Retinal pigment epithelial cell (primary cell): ENCODE data around the gene ZNF549.

Experiments
- DNase-seq: peaks from one replicate; pipeline ENCODE4 v3.0.0-alpha.2; 2010; ENCODE audit warnings: low read depth
- H3K4me3 ChIP-seq: 2 replicates; pipeline ENCODE4 v1.5.1; 2011; ENCODE audit warnings: mild to moderate bottlenecking, low read length, control low read depth, moderate library complexity
- CTCF ChIP-seq: conservative IDR thresholded peaks from 2 replicates; pipeline ENCODE4 v1.5.1; 2011; ENCODE audit warnings: low read depth, low read length, control low read depth, inconsistent platforms

Gene ZNF549

GRCh38 chr19:57559008-57559403 lies 31.9 kb downstream of the ZNF549 start:
- DNase-seq = no peak
- peak overlapping the region; percentile 92 for H3K4me3 ChIP-seq
- no peak for TF ChIP-seq CTCF

DNA sequence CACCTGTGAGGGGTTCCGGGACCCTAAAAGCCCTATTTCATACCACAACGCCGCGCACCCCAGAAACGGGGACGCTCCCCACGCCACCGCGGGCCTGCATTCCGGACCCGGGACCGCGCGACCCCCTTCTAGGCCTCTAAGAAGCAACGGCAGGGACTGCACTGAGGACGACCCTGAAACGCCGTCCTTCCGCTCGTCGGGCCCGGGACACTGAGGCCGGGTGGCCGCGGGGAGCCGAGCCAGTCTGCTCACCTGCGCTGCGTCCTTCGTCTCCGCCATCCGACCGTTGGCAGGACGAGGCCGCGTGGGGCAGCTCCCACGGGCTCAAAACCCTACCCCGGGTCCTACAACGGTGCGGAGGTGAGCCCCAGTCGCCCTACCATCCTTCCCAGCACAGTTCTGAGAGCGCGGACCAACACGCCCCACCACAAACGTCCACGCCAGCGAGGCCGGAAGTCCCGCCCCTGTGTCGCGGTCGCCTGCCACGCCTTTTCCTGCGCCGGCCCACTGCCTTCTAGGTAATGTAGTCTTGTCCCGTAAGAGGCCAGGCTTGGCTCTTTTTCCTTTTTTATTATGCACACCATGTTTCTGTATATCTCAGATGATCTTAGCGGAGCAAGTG lies 32.4 kb downstream of the ZNF549 start, which contains the start of gene ZNF550:
TSS of gene ZNF550 (minus strand) at position 460 of the 622 bp plus-strand sequence. CDS start at position 279, 181 bp downstream.
- peak; percentile 64 for DNase-seq
- TF ChIP-seq CTCF = no peak
- H3K4me3 ChIP-seq = peak within 1 kb of the TSS; percentile 92

GRCh38 chr19:57560049-57560491 lies 32.9 kb downstream of the ZNF549 start:
- TF ChIP-seq CTCF = no peak
- no peak for DNase-seq
- peak overlapping the region; percentile 92 for H3K4me3 ChIP-seq

DNA sequence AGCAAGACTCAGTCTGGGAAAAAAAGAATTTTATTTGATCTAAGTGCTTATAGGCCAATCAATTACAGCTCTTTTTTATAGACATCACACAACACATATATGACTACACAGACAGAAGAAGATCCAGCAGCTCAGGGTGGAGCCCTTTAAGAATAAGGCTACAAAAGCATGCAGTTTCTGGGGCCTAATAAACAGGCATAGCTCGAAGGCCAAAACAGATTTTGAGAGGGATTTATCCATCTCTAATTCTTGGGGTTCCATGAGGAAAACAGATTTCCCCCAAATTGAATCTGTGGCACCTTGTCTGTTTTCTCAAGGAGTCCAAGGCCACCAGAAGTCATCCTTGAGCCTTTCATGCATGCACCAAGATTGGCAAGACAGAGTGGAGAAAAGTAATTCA lies 36.4 kb downstream of the ZNF549 start:
- H3K4me3 ChIP-seq = no peak overlapping the region
- TF ChIP-seq CTCF = no peak
- DNase-seq = no peak

DNA sequence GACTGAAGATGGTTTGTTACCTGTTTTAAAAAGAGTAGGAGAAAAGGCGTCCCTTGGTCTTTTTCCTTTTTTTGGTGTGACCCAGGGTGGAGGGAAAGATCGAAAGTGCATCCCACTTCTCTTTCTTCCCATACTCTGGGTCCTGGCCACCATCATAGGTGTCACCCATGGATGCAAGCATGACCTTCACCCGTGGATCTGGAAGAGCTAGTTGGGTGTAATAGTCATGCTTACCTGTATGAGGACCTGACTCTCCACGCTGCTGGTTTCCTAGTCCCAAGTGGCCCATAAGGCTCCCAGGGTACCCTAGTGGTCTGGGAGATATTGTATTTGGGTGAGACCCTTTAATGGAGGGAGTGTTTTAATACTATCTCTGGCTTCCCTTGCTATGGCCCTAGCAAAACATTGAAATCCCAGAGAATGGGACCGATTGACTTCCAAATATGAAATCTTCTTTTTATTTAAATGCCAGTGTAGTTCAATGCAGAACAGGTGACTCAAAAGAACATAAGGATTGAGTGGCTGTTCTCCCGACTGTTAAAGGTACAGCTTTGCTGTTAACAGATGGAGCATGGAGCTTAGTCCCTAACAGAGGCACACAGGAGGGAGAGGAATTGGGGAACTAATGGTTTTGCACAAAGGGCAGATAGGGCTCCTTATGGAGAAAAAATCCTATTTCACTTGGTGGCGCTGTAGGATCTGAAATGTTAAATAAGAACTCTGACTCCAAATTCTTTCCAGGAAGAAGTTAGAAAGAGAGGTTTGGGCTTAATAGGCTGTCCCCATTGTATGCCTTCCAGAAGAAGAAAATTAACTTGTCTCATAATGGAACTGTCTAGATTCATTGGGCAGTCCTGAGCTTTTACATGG lies 39.5 kb downstream of the ZNF549 start:
- no peak for TF ChIP-seq CTCF
- H3K4me3 ChIP-seq = no peak overlapping the region
- no peak for DNase-seq

DNA sequence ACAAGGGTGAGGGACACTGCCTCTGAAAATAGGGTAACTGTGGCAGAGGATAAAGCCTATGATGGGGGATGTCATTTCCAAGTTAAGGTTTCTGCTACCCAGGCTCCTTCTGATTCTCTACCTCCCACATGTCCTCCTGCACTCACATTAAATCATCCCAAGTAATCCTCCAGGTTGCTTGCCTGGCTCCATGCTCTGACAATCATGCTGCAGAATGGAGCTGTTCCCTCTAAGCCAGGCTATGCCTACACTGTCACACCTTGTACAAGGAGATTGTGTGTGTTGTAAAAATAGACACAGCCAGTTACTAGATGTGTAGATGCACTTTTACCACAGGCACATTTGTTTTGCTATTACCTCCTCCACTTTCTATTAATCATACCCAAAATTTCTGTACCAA lies 43.6 kb downstream of the ZNF549 start:
- DNase-seq = no peak
- H3K4me3 ChIP-seq = no peak overlapping the region
- no peak for TF ChIP-seq CTCF

- no peak for TF ChIP-seq CTCF
- DNase-seq = no peak
- H3K4me3 ChIP-seq = no peak overlapping the region
Observed at GRCh38 chr19:57572415-57572947, 45.3 kb downstream of the ZNF549 start.
